Measurements from ENCODE around the gene CREBBP.
A peak's percentile ranks its signal among the peaks of the same experiment; 100 is the strongest.

CREBBP gene

DNA sequence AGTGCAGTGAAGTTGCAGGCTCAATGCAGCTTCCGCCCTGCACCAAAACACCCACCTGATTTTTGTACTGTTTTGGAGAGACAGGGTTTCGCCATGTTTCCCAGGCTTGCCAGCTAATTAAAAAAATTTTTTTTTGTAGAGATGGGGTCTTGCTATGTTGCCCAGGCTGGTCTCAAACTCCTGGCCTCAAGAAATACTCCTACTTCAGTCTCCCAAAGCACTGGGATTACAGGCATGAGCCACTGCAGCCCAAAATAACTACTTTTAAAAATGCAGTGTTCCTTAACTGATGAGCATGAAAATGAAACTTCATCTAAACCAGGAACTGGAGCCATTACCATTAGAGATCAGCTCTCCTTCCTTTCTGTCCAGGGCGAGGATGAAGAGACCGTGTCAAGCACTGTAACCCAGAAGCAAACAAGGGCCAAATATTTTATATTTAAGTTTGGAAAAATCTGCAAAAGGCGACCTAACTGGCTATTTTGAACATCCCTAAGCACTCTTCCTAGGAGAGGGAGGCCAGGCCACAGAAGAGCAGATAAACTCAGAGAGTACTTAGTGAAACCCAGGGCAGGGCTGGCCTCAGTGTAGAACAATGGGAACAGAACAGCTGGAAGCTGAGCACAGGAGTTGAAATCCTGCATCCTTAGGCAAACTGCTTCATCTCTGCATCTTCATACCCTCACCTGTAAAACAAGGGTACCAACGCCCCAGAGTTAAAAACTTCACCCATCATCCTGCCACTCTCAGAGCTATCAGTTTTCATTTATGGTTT lies 24.0 kb downstream of the CREBBP start:
- DNase-seq (ENCODE audit: low spot score) = no peak

DNA sequence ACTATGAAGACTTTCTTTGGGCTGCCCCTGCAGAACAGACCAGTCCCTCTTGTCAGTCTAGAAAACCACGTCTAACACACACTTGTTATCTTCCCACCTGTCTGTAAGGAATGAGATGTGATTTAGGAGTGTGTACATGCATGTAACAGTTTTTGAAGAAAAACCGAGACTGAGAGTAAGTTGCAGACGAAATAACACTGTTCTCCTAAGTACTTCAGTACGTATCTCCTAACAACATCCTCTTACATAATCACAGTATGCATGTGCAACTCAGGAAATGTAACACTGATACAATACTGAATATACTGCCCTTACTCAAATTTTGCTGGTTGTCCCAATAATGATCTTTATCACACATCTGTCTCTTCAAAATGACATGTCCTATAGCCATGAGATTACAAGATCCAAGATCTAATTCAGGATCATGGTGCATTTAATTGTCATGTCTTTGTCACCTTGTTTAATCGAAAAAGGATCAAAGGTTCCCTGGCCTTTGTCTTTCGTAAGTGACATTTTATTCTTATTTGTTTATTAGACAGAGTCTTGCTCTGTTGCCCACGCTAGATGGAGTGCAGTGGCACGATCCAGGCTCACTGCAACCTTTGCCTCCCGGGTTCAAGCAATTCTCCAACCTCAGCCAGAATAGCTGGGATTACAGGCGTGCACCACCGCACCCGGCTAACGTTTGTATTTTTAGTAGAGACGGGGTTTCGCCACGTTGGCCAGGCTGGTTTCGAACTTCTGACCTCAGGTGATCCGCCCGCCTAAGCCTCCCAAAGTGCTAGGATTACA lies 25.6 kb downstream of the CREBBP start:
- DNase-seq (ENCODE audit: low spot score) = no peak

DNA sequence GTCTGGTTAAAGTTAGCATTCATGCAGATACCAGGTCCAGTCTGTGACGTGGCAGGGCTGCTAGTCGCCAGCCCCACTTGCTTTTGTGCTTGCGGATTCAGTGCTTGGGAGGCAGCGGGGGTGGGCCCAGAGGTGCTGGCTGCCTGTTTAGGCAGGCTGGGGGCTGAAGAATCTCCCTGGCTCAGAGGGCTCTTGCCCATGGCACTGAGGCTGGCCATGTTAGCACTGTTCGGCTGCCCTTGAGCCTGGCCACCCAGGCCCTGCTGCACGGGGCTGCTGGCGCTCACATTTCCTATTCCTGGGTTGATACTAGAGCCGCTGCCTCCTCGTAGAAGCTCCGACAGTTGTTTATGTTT lies 30.0 kb downstream of the CREBBP start:
- no peak for DNase-seq (ENCODE audit: low spot score)

DNA sequence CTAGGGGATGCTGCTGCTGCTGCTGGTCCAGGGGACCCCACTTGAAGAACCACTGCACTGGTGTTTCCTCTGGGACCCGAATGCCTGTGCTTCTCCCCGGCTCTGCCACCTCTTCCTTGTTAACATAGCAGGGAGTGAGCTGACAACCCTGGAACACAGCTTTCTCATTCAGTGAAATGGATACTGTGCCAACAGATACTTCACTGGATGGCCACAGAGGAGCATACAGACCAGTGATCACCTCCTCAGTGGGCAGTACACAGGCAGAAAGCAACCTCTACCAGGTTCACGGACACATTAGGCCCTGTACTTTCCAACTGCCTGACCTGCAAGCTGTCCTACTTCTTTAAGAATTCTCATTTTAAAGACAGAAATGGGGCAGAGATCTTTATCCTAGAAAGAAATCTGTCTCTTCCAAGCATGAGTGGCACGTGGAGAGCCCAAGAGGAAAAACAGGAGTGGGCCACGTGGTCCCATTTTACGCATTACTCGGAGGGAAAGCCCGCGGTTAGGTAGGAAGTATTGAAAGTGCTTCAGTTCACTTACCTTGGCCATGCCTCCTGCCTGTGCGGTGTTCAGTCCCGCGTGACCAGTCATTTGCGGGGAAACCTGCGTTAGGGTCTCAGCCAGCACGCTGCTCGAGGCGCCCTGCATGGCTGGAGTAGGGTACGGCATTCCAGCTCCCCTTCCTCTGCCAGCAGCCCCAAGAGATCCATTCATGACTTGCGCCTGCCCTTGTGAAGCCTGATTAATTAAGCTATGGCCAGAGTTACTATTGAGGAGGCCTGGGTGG lies 30.6 kb downstream of the CREBBP start:
- DNase-seq (ENCODE audit: low spot score) = no peak

DNA sequence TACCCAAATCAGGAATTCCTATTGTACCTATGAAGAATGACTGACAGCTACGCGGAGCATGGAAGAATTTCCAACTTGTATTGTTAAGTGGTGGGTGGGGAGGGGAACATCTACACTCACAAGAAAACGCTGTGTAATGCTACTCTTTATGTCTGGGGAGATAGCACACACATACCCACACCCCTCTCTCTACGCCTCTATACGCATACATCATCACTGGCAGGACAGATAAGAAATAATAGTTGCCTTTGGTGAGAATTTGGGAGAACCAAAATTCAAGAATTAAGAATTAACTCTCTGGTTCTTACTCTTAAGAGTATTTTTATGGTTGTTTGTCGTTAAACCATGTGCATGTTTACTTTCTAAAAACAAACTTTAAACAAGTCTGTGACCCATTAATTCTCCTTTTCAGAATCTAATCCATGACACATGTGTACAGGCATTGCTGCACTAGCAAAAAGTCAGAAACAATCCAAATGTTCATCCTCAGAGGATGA lies 33.9 kb downstream of the CREBBP start:
- DNase-seq (ENCODE audit: low spot score) = no peak

DNA sequence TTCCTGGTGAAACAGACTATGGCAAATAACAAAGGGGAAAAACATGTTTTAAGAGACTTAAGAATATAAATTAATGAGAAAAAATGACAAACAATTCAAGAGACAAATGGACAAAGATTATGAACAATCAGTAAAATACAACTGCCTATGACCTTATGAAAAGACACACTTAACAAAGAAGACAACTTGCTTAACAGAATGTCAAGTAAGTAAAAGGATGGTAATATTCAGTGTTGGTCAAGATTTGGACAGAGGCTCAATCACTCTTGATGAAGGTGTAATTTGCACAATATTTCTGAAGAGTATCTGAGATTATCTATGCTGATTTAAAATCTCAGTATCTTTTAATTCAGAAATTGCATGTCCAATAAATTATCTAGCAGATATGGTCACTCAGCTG lies 34.4 kb downstream of the CREBBP start:
- no peak for DNase-seq (ENCODE audit: low spot score)

DNA sequence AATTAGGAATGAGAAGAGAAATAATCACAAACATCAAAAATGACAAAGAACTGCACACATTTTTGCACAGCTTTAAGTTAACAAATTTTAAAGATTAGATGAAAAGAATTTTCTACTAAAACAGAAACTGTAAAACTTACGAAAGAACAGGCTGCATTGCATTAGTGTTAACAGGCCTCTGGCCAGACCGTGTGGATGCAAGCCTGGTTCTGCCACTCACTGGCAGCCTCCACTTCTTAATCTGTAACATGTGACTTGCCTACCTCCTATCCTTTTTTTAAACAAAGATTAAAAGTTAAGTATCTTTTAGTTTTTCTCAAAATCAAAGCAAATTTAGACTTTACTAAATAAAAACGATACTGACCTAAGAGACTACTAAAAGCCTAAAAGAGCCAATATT lies 37.5 kb downstream of the CREBBP start:
- DNase-seq (ENCODE audit: low spot score) = peak; percentile 63

DNA sequence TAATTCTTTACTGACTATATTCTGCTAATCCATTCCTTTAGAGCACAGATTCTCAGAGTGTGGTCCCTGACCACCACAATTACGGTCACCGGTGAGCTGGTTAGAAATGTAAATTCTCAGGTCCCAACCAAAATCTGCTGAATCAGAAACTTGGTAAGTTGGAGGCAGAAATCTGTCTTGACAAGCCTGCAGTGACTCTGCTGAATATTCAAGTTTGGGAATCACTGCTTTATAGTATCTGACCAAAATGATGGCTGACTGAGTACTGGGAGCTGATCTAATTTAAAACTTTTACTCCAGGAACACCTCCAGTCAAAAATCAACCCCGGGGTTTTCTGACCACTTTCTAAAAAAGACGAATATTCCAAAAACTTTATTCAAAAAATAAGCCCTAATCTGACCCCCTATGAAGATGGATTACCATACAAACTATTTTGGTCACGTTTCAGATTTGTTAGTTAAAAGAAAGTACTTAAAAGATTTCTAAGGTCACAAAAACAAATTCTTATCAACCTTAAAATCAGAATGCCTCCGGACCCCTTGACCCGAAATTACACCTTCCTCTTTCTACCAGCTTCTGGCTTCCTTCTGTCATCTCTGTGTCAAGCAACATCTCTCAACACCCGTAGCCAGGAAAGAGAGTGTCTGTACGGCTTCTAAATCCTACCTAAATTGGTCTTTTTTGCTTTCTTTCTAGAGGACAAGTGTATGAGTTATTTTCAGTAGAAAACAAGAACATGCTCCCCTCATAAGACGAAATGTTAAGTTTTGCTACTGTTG lies 38.6 kb downstream of the CREBBP start:
- DNase-seq (ENCODE audit: low spot score) = no peak

DNA sequence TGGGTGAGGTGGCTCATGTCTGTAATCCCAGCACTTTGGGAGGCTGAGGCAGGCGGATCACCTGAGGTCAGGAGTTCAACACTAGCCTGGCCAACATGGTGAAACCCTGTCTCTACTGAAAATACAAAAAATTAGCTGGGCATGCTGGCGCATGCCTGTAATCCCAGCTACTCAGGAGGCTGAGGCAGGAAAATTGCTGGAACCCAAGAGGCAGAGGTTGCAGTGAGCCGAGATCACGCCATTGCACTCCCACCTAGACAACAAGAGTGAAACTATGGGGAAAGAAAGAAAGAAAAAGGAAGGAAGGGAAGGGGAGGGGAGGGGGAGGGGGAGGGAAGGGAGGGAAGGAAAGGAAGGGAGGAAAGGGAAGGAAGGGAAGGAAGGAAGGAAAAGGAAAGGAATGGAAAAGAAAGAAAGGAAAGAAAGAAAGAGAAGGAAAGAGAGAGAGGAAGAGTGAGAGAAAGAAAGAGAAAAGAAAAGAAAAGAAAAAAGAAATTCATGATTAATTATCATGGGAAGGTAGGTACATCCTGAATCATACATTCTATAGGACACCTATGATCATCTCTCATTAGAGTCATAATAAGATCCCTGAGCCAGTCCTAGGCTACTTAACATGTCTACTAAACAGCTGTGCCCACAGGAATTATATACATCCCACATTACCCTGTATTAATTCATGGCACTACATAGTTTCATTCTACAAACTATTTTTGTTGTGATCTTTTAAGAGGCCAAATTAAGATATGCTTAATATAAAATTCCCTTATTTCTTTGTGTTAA lies 40.9 kb downstream of the CREBBP start:
- DNase-seq (ENCODE audit: low spot score) = no peak

DNA sequence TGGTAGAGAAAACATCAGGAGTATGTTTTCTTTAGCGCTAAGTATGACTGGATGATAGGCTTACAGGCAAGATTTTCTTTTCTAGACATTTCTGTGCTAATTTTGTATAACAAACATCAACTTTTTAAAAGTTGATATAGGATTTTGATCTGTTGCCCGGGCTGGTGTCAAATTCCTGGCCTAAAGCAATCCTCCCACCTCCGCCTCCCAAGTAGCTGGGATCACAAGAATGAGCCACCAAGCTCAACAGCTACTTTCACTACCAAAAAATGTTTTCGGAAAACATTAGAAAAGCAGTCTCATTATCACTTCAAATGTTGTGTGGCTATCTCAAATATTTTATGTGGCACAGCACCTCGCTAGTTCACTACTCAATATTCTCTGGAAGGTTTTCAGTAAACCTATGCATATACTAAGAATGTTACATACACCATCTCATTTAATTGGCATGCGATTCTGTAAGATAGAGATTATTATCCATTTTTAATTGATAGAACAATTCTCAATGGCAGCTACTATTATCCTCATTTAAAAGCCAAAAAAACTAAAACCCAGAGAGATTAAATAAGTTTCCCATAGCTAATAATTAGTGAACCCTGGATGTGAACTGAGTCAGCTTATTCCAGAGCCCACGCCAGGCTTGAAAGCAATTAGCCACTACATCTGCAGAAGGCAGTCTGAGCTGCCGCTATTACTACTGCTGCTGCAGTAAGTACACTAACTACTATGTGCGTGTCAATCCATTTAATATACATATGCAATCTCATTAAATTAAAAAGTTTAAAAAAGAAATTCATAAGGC lies 41.7 kb downstream of the CREBBP start:
- DNase-seq (ENCODE audit: low spot score) = no peak

DNA sequence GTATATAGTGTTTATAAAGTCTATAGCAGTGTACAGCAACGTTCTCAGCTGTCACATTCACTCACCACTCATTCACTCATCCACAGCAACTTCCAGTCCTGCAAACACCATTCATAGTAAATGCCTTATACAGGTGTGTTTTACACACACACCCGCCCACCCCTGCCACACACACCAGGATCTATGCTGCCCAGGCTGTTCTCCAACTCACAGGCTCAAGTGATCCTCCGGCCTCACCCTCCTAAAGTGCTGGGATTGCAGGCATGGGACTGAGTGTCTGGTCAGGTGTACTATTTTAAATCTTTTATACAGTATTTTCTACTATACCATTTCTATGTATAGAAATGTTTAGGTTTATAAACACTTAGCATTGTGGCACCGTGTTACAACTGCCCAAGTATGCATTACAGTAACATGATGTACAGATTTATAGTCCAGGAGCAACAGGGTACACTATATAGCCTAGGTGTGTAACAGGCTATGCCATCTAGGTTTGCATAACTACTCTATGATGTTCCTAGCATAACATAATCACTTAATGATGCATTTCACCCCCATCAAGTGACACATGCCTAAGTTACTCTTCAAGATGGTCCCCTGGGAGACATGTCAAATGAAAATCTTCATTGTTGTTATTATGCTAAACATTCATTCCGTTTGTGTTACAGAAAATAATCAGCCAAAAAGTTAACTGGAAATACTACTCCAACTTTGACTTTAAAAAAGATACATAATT lies 42.5 kb downstream of the CREBBP start:
- no peak for DNase-seq (ENCODE audit: low spot score)

DNA sequence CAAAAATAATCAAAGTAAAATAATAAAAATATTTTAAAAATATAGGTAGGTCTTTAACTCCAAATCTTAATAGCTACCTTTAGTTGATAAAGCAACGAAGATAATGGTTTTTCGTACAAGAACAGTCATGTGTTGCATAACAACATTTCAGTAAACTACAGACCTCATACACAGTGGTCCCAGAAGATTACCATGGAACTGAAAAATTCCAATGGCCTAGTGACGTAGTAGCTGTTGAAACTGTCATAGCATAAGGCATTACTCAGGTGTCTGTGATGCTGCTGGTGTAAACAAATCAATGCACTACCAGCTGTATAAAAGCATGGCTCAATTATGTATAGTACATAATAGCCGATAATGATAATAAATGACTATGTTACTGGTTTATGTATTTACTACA lies 43.9 kb downstream of the CREBBP start:
- no peak for DNase-seq (ENCODE audit: low spot score)

DNA sequence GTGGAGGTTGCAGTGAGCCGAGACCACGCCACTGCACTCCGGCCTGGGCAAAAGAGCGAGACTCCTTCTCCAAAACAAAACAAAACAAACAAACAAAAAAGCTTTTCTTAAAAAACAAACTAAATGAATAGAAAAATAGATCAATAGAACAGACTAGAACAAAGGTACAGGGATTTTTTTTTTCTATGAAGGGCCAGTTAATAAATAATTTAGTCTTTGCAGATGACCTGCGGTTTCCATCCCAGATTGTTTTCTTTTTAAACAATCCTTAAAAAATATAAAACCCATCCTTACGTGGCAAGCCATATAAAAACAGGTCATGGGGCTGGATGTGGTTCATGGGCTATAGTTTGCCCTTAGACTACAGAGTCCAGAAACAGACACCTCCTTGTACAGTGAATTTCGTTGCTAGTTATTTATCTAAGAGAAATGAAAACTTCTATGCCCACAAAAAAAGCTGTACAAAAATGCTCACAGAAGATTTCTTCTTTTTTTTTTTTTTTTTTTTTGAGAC lies 45.4 kb downstream of the CREBBP start:
- DNase-seq (ENCODE audit: low spot score) = no peak

DNA sequence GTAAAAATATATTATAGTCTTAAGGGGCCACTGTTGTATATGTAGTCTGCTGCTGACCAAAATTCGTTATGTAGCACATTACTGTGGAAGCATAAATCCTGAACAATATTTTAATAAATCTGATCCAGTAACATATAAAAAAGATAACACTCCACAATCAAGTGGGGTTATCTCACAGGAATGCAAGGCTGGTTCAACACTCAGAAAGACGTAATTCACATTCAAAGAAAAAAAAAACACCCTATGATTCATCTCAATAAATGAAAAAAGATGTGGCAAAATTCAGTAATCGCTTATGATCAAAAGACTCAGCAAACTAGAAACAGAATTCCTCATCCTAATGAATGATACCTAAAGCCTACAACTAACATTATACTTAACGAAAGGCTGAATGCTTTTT lies 47.8 kb downstream of the CREBBP start:
- DNase-seq (ENCODE audit: low spot score) = no peak

DNA sequence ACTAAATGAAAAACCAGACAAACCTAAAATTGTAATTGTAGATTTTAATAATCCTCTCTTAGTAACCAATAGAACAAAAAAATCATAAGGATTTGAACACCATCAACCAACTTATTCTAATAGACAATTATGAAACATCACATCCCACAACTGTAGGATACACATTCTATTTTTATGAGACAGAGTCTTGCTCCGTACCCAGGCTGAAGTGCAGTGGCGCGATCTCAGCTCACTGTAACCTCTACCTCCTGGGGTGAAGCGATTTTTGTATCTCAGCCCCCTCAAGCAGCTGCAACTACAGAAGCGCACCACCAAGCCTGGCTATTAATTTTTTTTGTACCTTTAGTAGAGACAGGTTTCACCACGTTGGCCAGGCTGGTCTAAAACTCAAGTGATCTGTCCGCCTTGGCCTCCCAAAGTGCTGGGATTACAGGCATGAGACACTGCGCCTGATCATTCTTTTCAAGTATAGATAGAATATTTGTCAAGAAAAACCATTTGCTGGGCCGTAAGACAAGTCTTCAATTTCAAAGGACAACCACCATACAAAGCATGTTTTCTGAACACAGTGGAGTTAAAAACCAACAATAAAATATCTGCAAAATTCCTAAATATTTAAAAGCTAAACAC lies 49.8 kb downstream of the CREBBP start:
- DNase-seq (ENCODE audit: low spot score) = no peak

DNA sequence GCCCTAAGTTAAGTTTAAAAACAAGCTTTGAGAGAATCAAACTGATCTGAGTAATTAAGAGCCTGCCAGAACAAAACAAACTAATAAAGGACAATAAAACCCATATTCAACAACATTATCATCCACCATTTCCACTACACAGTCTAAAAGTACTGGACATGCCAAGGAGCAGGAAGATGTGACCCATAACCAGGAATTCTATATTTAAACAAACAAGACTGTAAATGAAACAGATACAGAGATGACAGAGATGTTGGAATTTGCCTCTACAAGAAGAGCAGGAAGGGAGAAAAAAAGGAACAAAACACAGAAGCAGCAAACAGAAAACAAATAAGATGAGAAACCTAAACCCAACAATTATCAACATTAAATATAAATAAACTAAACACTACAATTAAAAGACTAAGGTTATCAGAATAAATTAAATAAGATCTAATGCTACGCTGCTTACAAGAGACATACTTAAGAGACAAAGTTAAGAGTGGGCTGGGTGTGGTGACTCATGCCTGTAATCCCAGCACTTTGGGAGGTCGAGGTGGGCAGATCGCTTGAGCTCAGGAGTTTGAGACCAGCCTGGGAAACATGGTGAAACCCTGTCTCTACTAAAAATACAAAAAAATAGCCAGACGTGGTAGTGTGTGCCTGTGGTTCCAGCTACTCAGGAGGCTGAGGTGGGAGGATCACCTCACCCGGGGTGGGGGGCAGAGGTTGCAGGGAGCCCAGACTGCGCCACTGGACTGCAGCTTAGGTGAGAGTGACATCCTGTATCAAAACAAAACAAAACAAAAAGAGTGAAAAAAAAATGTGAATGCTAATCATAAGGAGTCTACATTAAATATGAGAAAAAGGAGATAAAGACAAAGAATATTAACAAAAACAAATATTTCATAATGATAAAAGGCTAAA lies 50.6 kb downstream of the CREBBP start:
- DNase-seq (ENCODE audit: low spot score) = no peak

DNA sequence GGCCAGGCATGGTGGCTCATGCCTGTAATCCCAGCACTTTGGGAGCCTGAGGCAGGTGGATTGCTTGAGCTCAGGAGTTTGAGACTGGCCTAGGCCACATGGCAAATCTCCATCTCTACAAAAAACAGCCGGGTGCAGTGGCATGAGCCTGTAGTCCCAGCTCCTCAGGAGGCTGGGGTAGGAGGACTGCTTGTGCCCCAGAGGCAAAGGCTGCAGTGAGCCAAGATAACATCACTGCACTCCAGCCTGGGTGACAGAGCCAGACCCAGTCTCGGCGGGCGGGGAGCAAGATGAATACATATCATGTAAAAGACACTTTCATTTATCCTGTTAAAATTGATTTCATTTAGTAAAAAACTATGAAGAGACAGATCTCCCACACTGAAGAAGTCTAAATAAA lies 54.6 kb downstream of the CREBBP start:
- no peak for DNase-seq (ENCODE audit: low spot score)

DNA sequence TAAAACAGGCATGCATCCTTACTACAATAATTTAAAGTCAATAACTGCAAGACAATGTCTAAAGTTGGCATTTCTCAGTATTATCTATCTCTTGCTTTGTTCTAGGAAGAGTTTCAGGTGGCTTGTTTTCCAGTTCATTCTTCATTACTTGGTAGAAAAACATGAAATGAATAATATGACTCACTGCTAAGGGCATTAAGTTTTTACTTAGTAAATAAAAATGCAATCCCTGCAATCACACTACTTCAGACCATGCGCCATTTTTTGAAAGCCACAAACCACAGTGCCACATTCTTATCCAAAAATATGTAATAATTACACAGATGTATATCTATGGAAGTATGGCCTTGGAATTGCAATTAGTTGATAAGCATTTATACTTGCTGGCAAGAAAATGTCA lies 55.4 kb downstream of the CREBBP start:
- peak; percentile 50 for DNase-seq (ENCODE audit: low spot score)

All from AG08395 (cell line).